ENCODE data around the gene OCIAD1.

DNA sequence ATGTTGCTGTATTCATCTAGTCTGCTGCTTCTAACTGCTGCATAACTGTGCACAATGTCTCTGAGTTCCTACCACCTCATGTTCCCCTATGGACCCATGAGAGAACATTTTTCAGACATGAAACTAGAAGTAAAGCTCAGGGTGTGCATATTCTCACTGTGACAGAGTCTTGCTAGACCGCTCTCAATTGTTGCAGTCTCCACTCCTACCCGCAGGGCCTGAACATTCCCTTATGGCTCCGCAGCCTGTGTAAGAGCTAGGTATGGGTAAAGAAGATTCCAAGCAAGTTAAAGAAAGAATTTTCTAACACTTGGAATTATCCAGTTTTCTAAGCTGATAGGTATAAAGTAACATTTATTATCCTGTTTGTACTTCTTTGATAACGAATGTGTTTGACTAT is 70.3 kb downstream of the OCIAD1 start:
- TF ChIP-seq, protein P1, sequence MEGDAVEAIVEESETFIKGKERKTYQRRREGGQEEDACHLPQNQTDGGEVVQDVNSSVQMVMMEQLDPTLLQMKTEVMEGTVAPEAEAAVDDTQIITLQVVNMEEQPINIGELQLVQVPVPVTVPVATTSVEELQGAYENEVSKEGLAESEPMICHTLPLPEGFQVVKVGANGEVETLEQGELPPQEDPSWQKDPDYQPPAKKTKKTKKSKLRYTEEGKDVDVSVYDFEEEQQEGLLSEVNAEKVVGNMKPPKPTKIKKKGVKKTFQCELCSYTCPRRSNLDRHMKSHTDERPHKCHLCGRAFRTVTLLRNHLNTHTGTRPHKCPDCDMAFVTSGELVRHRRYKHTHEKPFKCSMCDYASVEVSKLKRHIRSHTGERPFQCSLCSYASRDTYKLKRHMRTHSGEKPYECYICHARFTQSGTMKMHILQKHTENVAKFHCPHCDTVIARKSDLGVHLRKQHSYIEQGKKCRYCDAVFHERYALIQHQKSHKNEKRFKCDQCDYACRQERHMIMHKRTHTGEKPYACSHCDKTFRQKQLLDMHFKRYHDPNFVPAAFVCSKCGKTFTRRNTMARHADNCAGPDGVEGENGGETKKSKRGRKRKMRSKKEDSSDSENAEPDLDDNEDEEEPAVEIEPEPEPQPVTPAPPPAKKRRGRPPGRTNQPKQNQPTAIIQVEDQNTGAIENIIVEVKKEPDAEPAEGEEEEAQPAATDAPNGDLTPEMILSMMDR (IDR thresholded peaks at IDR 0.05) = no peak
- TF ChIP-seq EP300 (IDR thresholded peaks at IDR 0.05) (no peak), POLR2A (IDR thresholded peaks at IDR 0.05) (no peak)
